NT2/D1 (cell line): ENCODE measurements around the gene DEDD.

Experiments
- SUZ12 ChIP-seq: IDR thresholded peaks from 2 replicates; pipeline ENCODE4 v1.6.1; 2011; ENCODE audit not compliant: insufficient read length, insufficient read depth; ENCODE audit errors: extremely low read depth
- YY1 ChIP-seq: IDR thresholded peaks from 2 replicates; pipeline ENCODE4 v1.6.1; 2011; ENCODE audit not compliant: insufficient read length, insufficient read depth
- ZNF274 ChIP-seq: IDR thresholded peaks from 2 replicates; pipeline ENCODE4 v1.6.1; 2011; ENCODE audit warnings: mild to moderate bottlenecking, low read depth, low read length

- no peak for TF ChIP-seq ZNF274
- TF ChIP-seq SUZ12: no peak
- no peak for TF ChIP-seq YY1
Measured at GRCh38 chr1:161171191-161171590, 38.7 kb upstream of the DEDD start.
